ENCODE results near the gene GFAP. TPM values are rescaled to one million over a fixed set of nuclear protein-coding genes. Genes with fewer than 3 reads are reported as not detected.

GFAP gene
- total RNA-seq, 1 donor from 2014 or later = not detected

- Histone ChIP-seq H3K27me3 (ENCODE audit: control insufficient read depth, insufficient read depth, low read length) (peaks cover 11% of the 10 kb centered on the region), H3K4me3 (ENCODE audit: low read depth, low read length) (no peak overlapping the region), H3K36me3 (ENCODE audit: control insufficient read depth, insufficient read depth, low read length) (no peaks in the 10 kb centered on the region)
- no peak for DNase-seq (ENCODE audit: low read depth)
- TF ChIP-seq CTCF (IDR thresholded peaks at IDR 0.05; ENCODE audit: insufficient read depth, low read length, poor library complexity, severe bottlenecking) = no peak
Measured at GRCh38 chr17:44915862-44916780, 821 bp upstream of the GFAP start.

GRCh38 chr17:44914698-44915271 lies 515 bp downstream of the GFAP start:
- no peaks in the 10 kb centered on the region for H3K36me3 ChIP-seq (ENCODE audit: control insufficient read depth, insufficient read depth, low read length)
- no peak overlapping the region for H3K4me3 ChIP-seq (ENCODE audit: low read depth, low read length)
- peaks cover 5% of the 10 kb centered on the region for H3K27me3 ChIP-seq (ENCODE audit: control insufficient read depth, insufficient read depth, low read length)
- no peak for DNase-seq (ENCODE audit: low read depth)
- no peak for TF ChIP-seq CTCF (IDR thresholded peaks at IDR 0.05; ENCODE audit: insufficient read depth, low read length, poor library complexity, severe bottlenecking)

- no peaks in the 10 kb centered on the region for H3K36me3 ChIP-seq (ENCODE audit: control insufficient read depth, insufficient read depth, low read length)
- DNase-seq (ENCODE audit: low read depth) = no peak
- H3K27me3 ChIP-seq (ENCODE audit: control insufficient read depth, insufficient read depth, low read length) = peaks cover 5% of the 10 kb centered on the region
- TF ChIP-seq CTCF (IDR thresholded peaks at IDR 0.05; ENCODE audit: insufficient read depth, low read length, poor library complexity, severe bottlenecking) = no peak
- no peak overlapping the region for H3K4me3 ChIP-seq (ENCODE audit: low read depth, low read length)
Measured at GRCh38 chr17:44914148-44914547, 1.2 kb downstream of the GFAP start.

GRCh38 chr17:44913676-44914075 lies 1.6 kb downstream of the GFAP start:
- H3K4me3 ChIP-seq (ENCODE audit: low read depth, low read length) = no peak overlapping the region
- peaks cover 5% of the 10 kb centered on the region for H3K27me3 ChIP-seq (ENCODE audit: control insufficient read depth, insufficient read depth, low read length)
- TF ChIP-seq CTCF (IDR thresholded peaks at IDR 0.05; ENCODE audit: insufficient read depth, low read length, poor library complexity, severe bottlenecking) = no peak
- no peaks in the 10 kb centered on the region for H3K36me3 ChIP-seq (ENCODE audit: control insufficient read depth, insufficient read depth, low read length)
- DNase-seq (ENCODE audit: low read depth) = no peak

- TF ChIP-seq CTCF (IDR thresholded peaks at IDR 0.05; ENCODE audit: insufficient read depth, low read length, poor library complexity, severe bottlenecking) = no peak
- Histone ChIP-seq H3K4me3 (ENCODE audit: low read depth, low read length) (no peak overlapping the region), H3K36me3 (ENCODE audit: control insufficient read depth, insufficient read depth, low read length) (no peaks in the 10 kb centered on the region), H3K27me3 (ENCODE audit: control insufficient read depth, insufficient read depth, low read length) (peaks cover 5% of the 10 kb centered on the region)
- no peak for DNase-seq (ENCODE audit: low read depth)
Measured at GRCh38 chr17:44912763-44913544, 2.3 kb downstream of the GFAP start.
